Activated gamma-delta T cell treated with anti-CD3 and anti-CD28 coated beads, Interleukin-2, amount 50 U/mL, for 16 hours (primary cell): ENCODE results near the gene GPC6.
"Not testable (repeated sequence)": the region's sequence is repeated elsewhere in the genome, so short reads cannot be mapped to it uniquely, and the experiment has no call there.

ENCODE experiments used
- DNase-seq: peaks from one replicate; pipeline ENCODE4 v3.0.0-alpha.2; 2020; ENCODE audit warnings: low read depth

Gene GPC6

DNA sequence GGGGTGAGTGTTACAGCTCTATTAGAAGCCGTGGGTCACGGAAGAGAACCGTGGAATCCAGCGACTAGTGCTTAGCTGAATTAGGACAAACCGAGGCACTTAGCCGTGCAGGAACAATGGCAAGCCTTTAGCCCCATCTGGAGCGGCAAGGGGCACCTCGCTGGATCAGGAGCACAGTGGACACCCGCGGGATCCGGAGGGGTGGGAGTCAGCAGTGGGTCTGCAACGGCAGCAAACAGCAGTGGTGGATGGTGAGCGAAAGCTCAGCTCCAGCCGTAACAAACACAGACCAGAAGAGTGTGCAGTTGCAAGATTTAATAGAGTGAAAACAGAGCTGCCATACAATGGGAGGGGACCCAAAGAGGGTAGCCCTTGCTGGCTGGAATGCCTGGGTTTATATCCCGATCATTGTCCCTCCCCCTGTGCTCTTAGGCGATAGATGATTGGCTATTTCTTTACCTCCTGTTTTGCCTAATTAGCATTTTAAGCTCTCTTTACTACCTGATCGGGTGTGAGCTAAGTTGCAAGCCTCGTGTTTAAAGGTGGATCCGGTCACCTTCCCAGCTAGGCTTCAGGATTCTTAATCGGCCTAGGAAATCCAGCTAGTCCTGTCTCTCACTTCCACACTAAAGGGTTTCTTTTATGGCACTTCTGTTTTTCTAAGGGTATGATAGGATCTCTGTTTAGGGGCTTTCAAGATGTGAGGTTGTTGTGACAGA, 1076.4 kb downstream of the GPC6 start:
- DNase-seq: not testable (repeated sequence)

DNA sequence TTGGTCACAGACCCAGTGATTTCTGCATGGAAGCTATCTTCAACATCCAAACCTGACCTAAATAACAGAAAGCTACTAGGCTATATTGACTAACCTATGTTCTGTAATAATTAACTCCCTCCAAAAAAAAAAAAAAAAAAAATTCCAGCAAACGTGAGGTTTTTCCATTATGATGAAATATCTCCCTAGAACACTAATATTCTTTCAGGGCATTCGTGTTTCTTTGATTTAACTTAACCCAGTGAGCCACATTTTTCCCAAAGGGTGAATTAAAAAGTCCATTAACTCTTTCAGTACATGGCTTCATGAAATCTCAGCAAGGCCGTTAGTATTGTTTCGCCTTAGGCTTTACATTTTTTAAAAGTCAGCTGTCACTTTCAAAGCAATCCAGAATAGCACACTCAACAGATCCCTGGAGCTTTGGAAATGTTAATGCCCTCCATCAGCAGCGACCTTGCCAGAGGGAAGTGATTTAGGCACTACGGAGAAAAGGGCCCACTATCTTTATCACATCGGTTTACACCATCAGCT, 1077.1 kb downstream of the GPC6 start:
- DNase-seq: no peak

DNA sequence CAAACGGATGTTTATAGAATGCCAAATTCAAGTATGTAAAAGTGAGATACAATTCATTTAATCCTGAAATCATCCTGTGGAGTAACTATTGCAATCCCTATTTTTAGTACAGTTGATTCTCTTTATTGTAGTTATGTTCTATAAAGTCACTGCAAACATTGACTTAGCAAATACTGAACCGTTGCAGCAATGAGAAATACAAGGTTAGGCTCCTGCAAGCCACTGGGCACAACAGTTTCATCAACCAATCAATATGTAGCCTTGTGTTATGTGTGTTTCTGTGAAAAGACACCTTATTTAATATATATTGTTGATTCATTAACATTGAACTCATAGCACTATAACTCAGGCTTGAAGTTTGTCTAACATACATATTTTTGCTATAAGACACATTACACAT, 1078.4 kb downstream of the GPC6 start:
- no peak for DNase-seq

DNA sequence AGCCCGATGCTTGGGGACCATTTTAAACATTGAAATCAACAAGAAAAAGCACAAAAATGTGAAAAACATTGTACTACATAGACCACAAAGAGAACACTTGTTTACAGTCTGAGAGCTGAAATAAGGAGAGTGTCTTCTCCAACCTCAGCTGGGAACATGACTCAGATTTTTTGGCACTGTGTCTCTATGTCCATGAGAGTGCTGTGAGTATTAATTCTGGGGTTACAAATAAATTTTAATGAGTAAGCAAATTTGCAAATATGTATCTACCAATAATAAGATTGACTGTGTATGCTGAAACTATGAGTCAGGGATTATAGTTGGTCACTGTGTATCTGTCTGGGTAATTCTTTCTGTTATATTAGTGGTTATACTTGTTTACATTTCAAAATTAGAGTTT, 1078.9 kb downstream of the GPC6 start:
- no peak for DNase-seq

DNA sequence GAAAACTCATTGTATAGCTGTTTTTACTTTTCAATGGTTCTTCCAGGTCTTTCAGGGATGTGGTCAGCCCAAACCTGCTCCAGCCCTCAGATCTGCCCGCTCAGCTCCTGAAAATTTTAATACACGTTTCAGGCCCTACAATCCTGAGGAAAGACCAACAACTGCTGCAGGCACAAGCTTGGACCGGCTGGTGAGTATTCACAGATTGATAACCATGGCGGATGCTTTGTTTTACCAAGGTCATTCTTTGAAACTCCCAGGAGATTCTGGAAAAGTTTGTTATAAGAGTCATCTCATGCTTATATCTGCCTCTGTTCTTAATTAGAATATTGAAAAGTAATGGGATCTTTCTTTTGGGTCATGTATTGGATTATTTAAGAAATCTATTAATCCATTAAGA, 1079.3 kb downstream of the GPC6 start:
- no peak for DNase-seq

DNA sequence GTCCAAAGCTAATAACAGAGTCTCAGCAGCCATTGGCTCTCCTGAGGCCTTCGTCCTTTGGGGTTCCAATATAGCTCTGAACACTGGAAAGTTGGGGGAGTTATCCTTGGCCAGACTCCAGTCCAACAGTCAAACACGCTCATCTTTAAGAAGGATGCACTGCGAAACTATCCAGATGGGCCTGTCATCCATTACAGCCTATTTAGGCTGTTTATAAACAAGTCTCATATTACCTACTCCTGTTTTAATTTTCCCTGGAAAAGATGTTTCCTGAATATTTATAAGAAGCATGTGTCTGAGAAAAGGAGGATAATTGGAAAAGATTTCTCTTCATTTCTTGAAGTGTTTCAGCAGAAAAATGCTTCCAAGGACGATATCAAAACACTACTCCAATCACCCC, 1082.2 kb downstream of the GPC6 start:
- no peak for DNase-seq

DNA sequence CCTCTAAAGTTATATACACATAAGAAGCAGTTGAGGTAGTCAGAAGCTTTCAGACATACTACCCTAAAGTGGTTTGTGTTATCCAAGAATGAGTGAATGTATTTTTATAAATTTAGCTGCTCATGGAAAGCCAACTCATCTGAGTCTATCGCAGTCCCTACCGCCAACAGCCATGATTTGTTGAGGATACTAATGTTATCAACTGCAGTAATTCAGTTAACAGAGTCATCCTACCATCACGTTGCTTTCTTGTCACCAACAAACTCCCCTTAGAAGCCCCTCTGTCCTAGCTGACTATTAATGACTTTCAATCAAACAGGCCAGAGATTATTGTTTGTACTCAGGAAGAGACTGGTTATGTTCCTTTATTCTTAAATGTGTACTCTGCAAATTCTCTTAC, 1083.0 kb downstream of the GPC6 start:
- no peak for DNase-seq

DNA sequence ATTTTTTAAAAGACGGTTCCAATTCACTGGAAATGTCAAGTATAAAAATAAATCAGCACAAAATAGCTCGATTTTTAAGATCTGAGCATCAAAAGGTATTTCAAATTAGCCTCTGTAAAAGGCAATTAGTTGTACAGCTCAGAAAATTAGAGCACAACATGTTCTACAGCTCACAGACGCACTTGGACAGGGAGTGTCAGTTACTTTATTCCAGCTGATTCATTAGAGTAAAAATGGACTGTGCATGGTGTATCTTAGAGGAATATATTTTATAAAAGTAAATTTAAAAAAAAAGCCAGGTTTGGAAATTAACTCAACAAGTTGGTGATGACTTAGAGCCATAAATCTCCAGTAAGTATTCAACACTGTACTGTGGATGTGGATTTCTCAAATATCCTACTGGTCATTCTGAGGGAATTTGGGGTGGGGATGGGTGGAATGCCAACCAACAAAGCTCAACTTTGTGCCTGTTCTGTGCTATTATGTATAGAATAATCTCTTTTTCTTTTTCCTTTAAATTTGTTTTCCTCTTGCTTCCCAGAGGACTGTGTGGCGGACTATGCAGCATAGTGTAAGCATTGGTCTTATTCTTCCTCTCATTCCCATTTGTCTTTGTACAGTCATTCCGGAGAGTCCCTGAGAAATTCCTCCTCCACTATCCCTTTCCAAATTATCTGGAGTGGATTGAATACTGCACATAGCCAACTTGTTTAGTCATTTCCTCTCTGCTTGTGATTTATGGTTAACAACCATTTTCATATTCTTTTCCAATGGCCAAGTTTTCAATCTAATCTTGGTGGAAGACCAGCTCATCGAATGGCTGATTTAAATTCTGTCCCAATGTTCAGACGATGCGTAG, 1083.6 kb downstream of the GPC6 start:
- no peak for DNase-seq

DNA sequence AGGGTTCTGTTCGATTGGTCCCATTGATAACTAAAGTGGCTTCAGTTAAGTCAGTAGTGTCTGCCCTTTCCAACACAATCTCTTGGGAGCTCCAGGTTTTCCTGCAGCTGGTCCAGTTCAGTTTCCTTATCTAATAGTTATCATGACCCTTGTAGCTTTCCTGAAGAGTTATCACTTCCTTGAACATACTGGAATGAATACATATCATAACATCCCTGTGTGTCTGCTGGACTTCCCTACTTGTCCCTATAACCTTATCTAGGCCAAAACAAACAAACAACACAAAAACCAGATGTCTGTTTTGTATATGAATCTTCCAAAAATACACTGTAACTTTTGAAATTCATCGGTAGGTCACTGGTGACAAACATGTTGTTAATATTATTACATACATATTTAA, 1085.3 kb downstream of the GPC6 start:
- DNase-seq: no peak

DNA sequence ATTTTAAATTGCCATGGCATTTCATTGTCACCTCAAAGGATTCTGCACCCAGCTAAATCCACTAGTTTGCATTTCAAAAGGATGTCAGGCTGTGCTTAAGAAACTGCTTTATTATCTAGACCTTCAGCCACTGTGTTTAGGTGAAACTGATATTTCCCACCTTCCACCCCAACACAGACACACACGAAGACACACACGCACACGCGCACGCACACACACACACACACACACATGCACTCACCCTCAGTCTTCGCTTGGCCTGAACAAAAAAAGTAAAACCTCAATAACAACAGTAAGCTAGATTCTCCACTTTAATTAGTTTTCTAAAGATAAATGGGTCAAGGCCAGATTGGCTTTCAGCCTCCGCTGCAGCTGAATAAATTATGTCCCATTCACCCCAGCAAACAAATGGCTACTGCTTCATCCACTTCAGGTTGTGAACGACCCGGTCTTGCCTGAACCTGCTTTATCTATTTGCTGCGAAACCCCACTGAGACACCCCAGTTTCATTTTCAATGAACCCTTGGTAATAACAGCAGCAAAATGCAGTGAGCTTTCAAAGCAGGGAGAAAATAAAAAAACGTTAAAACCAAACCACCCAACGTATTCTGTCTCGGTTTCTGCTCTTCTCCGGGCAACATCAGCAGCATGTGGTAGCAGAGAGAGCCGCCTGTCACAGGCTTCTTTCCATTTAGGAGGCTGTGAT, 1086.1 kb downstream of the GPC6 start:
- no peak for DNase-seq

DNA sequence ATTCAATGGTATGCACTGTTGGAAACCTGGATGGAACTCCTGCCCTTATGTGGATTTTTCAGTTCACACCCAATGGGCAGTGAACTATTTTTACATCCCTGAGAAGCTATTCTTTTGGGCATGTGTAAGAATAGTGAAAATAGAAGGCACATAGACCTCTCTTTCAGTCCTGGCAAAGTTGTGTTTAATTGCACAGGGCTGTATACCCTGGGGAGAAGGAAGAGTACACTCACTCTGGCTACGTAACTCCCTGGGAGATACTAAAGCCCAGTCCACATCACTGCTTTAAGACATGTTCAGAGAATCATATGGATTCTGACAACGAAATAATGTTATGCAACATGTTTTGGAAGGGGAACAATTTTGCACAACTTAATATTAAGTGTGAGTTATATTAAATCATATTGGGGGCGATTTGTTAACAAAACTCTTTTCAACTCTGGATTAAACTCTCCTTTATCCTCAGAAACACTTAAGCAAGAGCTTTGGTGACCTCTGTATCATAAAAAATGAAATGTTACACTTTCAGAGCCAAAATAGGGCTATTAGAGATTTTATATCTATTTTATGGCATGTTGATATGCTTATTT, 1086.8 kb downstream of the GPC6 start:
- DNase-seq: no peak

DNA sequence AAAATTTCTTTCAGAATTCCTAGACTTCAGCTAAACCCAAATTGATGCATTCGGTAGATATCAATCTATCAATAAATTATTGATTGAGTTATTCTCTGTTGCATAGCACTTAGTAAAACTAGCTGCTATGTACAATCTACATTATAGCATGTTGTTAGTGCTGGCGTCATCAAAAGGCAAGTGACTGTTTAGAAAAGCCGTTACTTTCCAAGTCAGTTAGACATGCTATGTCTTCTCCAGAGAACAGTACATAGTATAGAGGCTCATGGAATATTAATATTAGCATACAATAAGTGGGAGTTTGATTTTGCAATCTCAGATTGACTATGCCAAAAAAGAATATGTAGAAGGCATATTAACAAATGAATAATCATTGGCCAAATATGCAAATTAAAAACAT, 1087.3 kb downstream of the GPC6 start:
- DNase-seq: no peak

DNA sequence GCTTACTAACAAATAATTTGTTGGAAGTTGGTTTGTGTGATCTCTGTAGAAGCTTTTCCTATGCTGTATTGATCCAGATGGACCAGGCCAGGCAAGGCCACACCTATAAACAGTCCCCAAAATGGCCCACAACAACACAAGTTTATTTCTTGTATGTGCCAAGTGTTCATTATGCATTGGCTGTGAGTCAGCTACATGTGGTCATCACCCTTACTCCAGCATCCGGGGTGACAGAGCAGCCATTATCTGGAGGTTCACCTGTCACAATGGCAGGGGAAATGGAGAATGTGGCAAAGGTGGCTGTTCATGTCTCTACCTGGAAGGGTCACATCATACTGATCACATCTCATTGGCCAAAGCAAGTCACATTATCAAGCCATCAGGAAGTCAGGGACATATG, 1088.6 kb downstream of the GPC6 start:
- DNase-seq: no peak

DNA sequence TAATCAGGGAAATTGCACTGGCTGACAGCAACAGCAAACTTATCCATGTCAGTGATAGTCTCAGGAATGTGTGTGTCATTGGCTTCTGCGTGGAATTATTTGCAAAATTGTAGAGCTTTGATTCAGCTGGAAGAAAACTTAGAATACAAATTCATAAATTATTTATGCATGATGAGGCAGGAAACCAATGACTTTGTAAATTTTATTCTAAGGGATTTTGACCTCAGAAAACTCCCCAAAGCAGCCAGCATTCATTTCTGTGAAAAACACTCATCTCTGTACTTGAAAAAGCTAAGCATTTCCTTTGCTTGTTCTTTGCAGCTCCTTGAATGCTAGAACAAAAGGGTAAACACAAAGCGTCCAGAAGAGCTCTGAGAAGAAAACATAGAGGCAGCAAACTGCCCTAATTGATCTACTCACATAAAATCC, 1090.5 kb downstream of the GPC6 start:
- DNase-seq: no peak

DNA sequence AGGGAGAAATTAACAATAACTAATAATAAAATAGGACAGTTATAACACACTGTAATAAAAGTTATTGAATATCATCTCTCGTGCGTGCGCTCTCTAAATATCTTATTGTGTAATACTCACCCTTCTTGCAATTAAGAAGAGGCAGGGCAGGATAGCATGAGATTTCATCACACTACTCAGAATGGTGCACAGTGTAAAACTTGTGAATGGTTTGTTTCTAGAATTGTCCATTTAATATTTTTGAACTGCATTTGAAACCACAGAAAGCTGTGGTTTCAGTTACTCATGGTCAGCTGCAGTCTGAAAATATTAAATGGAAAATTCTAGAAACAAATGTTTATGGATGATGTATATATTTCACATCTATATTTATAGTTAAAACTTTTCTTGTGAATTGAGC, 1091.8 kb downstream of the GPC6 start:
- DNase-seq: no peak

DNA sequence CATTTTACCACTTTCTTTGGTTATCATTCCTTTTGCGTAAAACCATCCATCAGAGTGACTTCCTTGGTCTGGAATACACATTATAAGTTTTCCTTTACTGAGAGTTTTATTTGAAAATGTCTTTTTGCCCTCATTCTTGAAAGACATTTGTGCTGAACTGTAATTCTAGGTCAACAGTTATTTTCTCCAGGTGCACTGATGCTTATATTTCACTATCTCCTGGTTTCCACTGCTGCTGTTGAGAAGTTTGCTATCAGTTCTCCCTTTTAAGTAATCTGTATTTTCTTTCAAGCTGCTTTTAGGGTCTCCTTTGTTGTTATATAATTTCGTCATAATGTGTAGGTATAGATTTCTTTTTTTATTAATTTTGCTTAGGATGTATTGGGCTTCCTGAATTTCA, 1092.9 kb downstream of the GPC6 start:
- DNase-seq: no peak

DNA sequence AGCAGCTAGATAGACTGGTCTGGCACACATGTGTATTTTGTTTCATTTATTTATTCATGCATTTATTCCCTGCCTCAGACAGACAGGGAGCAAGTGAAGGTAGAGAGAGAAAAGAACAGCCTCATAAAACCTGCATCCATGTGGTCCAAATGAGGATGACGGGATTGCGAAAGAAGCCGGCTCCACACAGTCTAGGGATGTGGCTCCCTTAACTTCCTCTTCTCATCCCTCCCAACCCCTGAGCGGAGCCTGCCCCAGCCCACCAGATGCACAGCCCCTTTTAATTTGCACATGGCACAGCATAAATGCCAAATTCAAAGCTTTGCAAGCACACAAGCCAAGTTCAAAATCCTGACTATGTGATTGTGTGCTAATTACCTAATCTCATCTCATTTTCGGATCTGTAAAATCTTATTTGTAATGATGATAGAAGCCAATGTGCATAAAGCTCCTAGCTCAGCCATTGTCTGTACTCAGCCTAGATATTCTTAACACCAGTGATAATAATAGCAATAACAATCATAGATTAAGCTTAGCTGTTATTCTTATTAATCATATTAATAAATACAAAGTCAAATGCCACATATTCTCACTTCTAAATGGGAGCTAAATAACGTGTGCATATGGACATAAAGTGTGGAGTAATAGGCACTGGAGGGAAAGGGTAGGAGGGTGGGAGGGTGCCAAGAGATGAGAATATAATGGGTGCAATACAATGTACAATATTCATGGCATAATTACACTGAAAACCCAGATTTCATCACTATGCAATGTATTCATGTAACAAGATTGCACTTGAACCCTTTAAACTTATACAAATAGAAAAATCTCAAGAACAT, 1096.5 kb downstream of the GPC6 start:
- no peak for DNase-seq

DNA sequence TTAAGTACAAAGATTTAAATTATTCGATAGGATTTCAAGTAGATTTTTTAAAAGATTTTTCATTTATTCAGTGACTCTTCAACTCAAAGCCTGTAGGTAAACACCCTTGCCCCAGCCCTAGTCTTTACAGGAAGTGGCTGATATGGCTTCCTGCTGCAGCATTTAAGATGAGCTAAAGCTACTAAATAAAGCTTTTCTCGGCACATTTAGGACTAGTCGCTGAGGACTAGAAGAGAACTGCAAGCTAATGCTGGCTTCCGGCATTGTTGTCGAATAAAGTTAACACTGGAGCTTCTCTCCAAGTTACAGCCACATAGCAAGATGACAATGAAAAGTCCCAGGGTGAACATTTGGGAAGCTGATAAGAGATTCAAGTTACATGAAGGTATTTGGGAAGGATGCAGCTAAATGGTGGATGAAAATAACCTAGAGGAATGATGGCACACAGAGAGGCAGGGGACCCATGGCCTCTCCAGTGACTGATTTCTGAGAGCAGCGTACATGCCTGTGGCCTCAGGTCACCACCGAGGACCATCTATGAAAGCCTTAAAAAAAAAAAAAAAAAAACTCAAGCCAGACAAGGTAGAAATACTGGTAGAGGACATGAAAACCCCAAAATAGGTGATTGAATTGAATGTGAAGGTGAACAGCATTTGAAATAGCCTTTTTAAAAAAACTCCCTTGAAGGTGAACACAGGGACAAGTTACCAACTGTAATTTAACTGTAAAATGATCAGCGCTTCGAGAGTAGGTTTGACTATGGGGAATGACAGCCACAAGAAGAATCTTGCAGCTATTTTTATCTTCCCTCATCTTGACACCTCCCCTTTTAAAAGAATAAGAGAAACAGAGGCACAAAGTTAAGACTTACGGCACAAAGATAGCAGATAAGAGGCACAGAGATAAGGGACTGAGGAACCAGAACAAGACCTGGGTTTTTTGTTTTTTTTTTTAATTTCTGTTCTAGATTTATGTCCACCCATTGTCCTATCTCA, 1097.5 kb downstream of the GPC6 start:
- no peak for DNase-seq

DNA sequence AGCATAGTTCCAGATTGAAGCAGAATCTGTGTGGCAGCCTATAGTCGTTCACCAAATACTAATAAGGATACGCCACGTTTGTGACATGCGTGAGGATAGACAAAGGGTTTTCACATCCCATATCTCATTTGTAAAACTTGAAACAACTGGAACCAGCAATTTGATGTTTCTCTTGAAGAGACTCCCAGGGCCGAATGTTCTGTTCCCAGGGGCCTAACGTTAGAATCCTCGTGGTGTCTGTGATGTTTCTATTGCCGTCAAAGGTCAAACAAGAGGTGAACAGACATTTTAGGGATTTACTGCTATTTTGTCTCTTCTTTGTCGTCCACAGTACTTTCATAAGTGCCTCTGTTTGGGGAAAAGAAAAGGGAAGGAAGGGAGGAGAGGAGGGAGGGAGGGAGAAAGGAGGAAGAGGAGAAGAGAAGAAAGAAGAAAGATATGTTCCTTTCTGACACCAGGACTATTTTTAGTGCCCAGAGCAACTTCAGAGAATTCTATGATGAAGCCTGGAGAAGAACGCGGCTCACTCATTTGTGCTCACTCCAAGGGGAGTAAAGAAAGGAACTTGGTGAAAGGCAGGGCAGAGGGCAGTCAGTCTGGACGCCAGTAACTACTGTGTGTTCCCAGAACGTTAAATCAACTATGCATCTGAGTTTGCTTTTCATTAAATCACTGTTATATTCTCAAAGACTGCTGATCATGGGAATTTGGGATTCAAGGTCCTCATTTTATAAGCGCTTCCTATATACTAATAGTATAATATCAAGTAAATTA, 1098.3 kb downstream of the GPC6 start:
- no peak for DNase-seq
